GM23338 (cell line): ENCODE measurements around the gene FRAS1. TPM values are rescaled to one million over a fixed set of nuclear protein-coding genes. Genes with fewer than 3 reads are reported as not detected.
A peak's percentile ranks its signal among the peaks of the same experiment; 100 is the strongest.

Experiments used
- ATAC-seq: fragments of 200-7000 bp; cut with Tn5 transposase; 3 replicates; pipeline ENCODE4 v1.9.1; 2020
- DNase-seq: peaks from one replicate; pipeline ENCODE4 v3.0.0-alpha.2; 2015; ENCODE audit warnings: low spot score
- H2AFZ ChIP-seq: fragments of 200-600 bp; sonication (generic); 2 replicates; pipeline ENCODE4 v1.8.0; 2016; ENCODE audit warnings: antibody characterized with exemption, mild to moderate bottlenecking, moderate library complexity
- H3F3A ChIP-seq: fragments of 200-600 bp; sonication (generic); replicated peaks from 2 replicates; pipeline ENCODE4 v1.8.0; 2017; ENCODE audit warnings: antibody characterized with exemption, mixed run types, low read depth
- H3K27ac ChIP-seq: fragments of 200-600 bp; sonication (generic); 2 replicates; pipeline ENCODE4 v1.6.1; 2016; ENCODE audit warnings: low read depth
- H3K27me3 ChIP-seq: fragments of 200-600 bp; sonication (generic); 2 replicates; pipeline ENCODE4 v1.8.0; 2016; ENCODE audit warnings: mild to moderate bottlenecking, mixed run types, moderate library complexity; ENCODE audit not compliant: insufficient read depth
- H3K36me3 ChIP-seq: fragments of 200-600 bp; sonication (generic); 2 replicates; pipeline ENCODE4 v1.8.0; 2016; ENCODE audit warnings: mild to moderate bottlenecking; ENCODE audit not compliant: insufficient read depth
- H3K4me1 ChIP-seq: fragments of 200-600 bp; sonication (generic); 2 replicates; pipeline ENCODE4 v1.8.0; 2016; ENCODE audit warnings: mild to moderate bottlenecking, moderate library complexity; ENCODE audit not compliant: insufficient read depth
- H3K4me2 ChIP-seq: fragments of 200-600 bp; sonication (generic); 2 replicates; pipeline ENCODE4 v1.7.1; 2017; ENCODE audit warnings: mixed run types
- H3K4me3 ChIP-seq: fragments of 200-600 bp; sonication (generic); 2 replicates; pipeline ENCODE4 v1.6.1; 2016; ENCODE audit warnings: mixed run types
- H3K79me2 ChIP-seq: fragments of 200-600 bp; sonication (generic); replicated peaks from 2 replicates; pipeline ENCODE4 v1.8.0; 2017; ENCODE audit warnings: mild to moderate bottlenecking; ENCODE audit not compliant: insufficient read depth
- H3K9me2 ChIP-seq: fragments of 200-600 bp; sonication (generic); 2 replicates; pipeline ENCODE4 v1.8.0; 2017; ENCODE audit not compliant: insufficient read depth
- H4K20me1 ChIP-seq: fragments of 200-600 bp; sonication (generic); replicated peaks from 2 replicates; pipeline ENCODE4 v1.8.0; 2017; ENCODE audit warnings: mild to moderate bottlenecking; ENCODE audit not compliant: insufficient read depth
- H3K27ac Mint-ChIP-seq: 2 replicates; pipeline ENCODE4 v1.8.0; 2020; ENCODE audit warnings: inconsistent platforms, mild to moderate bottlenecking, moderate library complexity, mixed read lengths
- H3K27me3 Mint-ChIP-seq: 3 replicates; pipeline ENCODE4 v1.8.0; 2022; ENCODE audit warnings: low read depth, mild to moderate bottlenecking, moderate library complexity, mixed read lengths, inconsistent platforms; ENCODE audit not compliant: insufficient read depth, poor library complexity
- H3K36me3 Mint-ChIP-seq: 3 replicates; pipeline ENCODE4 v1.8.0; 2021; ENCODE audit warnings: low read depth, mild to moderate bottlenecking, inconsistent platforms, moderate library complexity, mixed read lengths
- H3K4me1 Mint-ChIP-seq: 3 replicates; pipeline ENCODE4 v1.8.0; 2020; ENCODE audit warnings: mild to moderate bottlenecking, inconsistent platforms, mixed read lengths
- H3K4me3 Mint-ChIP-seq: 3 replicates; pipeline ENCODE4 v1.8.0; 2021; ENCODE audit warnings: moderate library complexity, mild to moderate bottlenecking, inconsistent platforms, mixed read lengths
- H3K9me3 Mint-ChIP-seq: 3 replicates; pipeline ENCODE4 v1.8.0; 2020; ENCODE audit warnings: moderate library complexity, mild to moderate bottlenecking, inconsistent platforms, mixed read lengths
- CREB1 ChIP-seq: fragments of 250-450 bp; sonication (Bioruptor Pico); IDR thresholded peaks from 2 replicates; pipeline ENCODE4 v1.5.0; 2020; ENCODE audit warnings: low read depth, mild to moderate bottlenecking, moderate library complexity
- CTCF ChIP-seq, 2 experiments: fragments of 200-600 bp in 1 of 2; sonication (generic) in 1 of 2; conservative IDR thresholded peaks; 2 replicates each; pipeline versions ENCODE4 v1.5.1 to v1.6.1; 2016 to 2017; ENCODE audit warnings: antibody characterized with exemption in 2 of 2, low read depth in 2 of 2, mild to moderate bottlenecking in 2 of 2, moderate library complexity in 1 of 2
- EZH2 ChIP-seq: fragments of 200-600 bp; sonication (generic); IDR thresholded peaks from one replicate; pipeline ENCODE4 v1.8.0; 2017; ENCODE audit warnings: antibody characterized with exemption, mild to moderate bottlenecking, low read depth; ENCODE audit not compliant: unreplicated experiment
- EZH2phosphoT487 ChIP-seq: fragments of 200-600 bp; sonication (generic); IDR thresholded peaks from one replicate; pipeline ENCODE4 v1.8.1; 2018; ENCODE audit warnings: antibody characterized with exemption; ENCODE audit not compliant: unreplicated experiment
- JUNB ChIP-seq: IDR thresholded peaks from one replicate; pipeline ENCODE4 v1.6.1; 2016; ENCODE audit warnings: antibody characterized with exemption; ENCODE audit not compliant: unreplicated experiment
- NANOG ChIP-seq: IDR thresholded peaks from 2 replicates; pipeline ENCODE4 v1.6.1; 2016; ENCODE audit warnings: antibody characterized with exemption, borderline replicate concordance
- POLR2AphosphoS5 ChIP-seq: IDR thresholded peaks from 2 replicates; pipeline ENCODE4 v1.6.1; 2016; ENCODE audit warnings: antibody characterized with exemption, low read depth
- REST ChIP-seq: IDR thresholded peaks from one replicate; pipeline ENCODE4 v1.6.1; 2018; ENCODE audit warnings: antibody characterized with exemption; ENCODE audit not compliant: unreplicated experiment
- STAT1 ChIP-seq: IDR thresholded peaks from one replicate; pipeline ENCODE4 v1.6.1; 2016; ENCODE audit warnings: antibody characterized with exemption; ENCODE audit not compliant: unreplicated experiment
- ZNF114 ChIP-seq: fragments of 250-450 bp; sonication (Bioruptor Pico); IDR thresholded peaks from 2 replicates; pipeline ENCODE4 v1.5.0; 2020; ENCODE audit warnings: mild to moderate bottlenecking, moderate library complexity
- ZNF331 ChIP-seq: fragments of 250-450 bp; sonication (Bioruptor Pico); IDR thresholded peaks from 2 replicates; pipeline ENCODE4 v1.5.0; 2020; ENCODE audit warnings: low read depth, mild to moderate bottlenecking, moderate library complexity
- ZNF462 ChIP-seq: fragments of 250-450 bp; sonication (Bioruptor Pico); IDR thresholded peaks from 2 replicates; pipeline ENCODE4 v1.5.0; 2020; ENCODE audit warnings: mild to moderate bottlenecking, moderate library complexity
- polyA plus RNA-seq: library from polyadenylated mRNA; unstranded; fragments of >200 nt; fragmentation: Nextera tagmentation; extraction: Ambion mirVana; gene quantifications from 2 replicates; pipeline ENCODE4 v1.2.1, GENCODE V29; 2016
- total RNA-seq: library from RNA; depleted of rRNA; stranded (reverse); fragments of >200 nt; shearing (Covaris generic); gene quantifications from 2 replicates; pipeline ENCODE4 v1.2.3, GENCODE V29; 2014
- TF ChIP-seq, protein P1 (sequence below): IDR thresholded peaks from 2 replicates; pipeline ENCODE4 v1.6.1; 2016; ENCODE audit warnings: antibody characterized with exemption

Gene FRAS1
- total and polyA plus RNA-seq, 2 experiments from 2014 or later = 12.4 to 108 TPM

DNA sequence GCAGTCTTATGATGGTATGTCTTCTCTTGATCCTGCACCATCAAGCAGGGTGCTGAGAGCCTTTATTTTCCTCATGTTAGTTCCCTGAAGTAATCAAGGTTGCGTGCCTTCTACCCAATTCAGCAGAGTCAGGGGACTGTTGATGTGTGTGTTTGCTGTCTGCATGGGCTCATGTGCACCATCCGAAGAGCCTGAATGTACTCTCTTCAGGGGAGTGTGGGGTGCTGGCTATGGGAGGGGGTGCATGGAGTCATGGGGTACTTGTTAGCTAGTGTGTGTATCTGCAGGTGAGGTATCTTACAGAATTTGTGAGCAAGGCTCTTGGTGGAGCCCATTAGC, 340.1 kb downstream of the FRAS1 start:
- H3K36me3 ChIP-seq = peaks cover 7% of the 10 kb centered on the region; the same call in 1 of the 2 replicates
- Mint-ChIP-seq H3K4me1 (peaks cover 20% of the 10 kb centered on the region), H3K4me3 (peak overlapping the region; percentile 40), H3K27ac (peak overlapping the region; percentile 57), H3K9me3 (peaks cover 15% of the 10 kb centered on the region), H3K27me3 (no peaks in the 10 kb centered on the region), H3K36me3 (peaks cover 25% of the 10 kb centered on the region)
- peak; percentile 71 for ATAC-seq
- peaks cover 4% of the 10 kb centered on the region; the same call in 1 of the 2 replicates for H3K9me2 ChIP-seq
- TF ChIP-seq ZNF462 (CRISPR knock-in tag) = no peak
- TF ChIP-seq STAT1 = no peak
- no peak for TF ChIP-seq EZH2
- no peak for TF ChIP-seq CREB1
- no peak for TF ChIP-seq EZH2phosphoT487
- TF ChIP-seq, protein P1, sequence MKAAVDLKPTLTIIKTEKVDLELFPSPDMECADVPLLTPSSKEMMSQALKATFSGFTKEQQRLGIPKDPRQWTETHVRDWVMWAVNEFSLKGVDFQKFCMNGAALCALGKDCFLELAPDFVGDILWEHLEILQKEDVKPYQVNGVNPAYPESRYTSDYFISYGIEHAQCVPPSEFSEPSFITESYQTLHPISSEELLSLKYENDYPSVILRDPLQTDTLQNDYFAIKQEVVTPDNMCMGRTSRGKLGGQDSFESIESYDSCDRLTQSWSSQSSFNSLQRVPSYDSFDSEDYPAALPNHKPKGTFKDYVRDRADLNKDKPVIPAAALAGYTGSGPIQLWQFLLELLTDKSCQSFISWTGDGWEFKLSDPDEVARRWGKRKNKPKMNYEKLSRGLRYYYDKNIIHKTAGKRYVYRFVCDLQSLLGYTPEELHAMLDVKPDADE = no peak
- no peak for TF ChIP-seq NANOG
- no peak for TF ChIP-seq ZNF331 (CRISPR knock-in tag)
- TF ChIP-seq ZNF114 (CRISPR knock-in tag) = no peak
- no peak for TF ChIP-seq JUNB
- TF ChIP-seq REST = no peak
- TF ChIP-seq POLR2AphosphoS5 = no peak
- no peak for TF ChIP-seq CTCF (conservative IDR thresholded peaks at IDR 0.05; ENCODE audit: low read depth in 2 of 2)
- no peaks in the 10 kb centered on the region for H3K27me3 ChIP-seq
- no peak overlapping the region for H2AFZ ChIP-seq
- no peaks in the 10 kb centered on the region for H3F3A ChIP-seq
- H3K27ac ChIP-seq = 0 out of 2 replicates have a peak overlapping the region, but pooled peaks have one; percentile 2
- peak overlapping the region; percentile 66 for H3K4me2 ChIP-seq
- H3K4me1 ChIP-seq = peaks cover 11% of the 10 kb centered on the region
- no peaks in the 10 kb centered on the region; the same call in 1 of the 2 replicates for H4K20me1 ChIP-seq
- H3K4me3 ChIP-seq = peak overlapping the region; percentile 34
- H3K79me2 ChIP-seq = peaks cover 21% of the 10 kb centered on the region; the same call in 1 of the 2 replicates
- no peak for DNase-seq
